KG1 (cell line): ENCODE data around the gene PXDN.

ENCODE experiments used
- DNase-seq: peaks from one replicate; lab custom pipeline; 2025; lab: John Stamatoyannopoulos, UW

The PXDN gene

DNA sequence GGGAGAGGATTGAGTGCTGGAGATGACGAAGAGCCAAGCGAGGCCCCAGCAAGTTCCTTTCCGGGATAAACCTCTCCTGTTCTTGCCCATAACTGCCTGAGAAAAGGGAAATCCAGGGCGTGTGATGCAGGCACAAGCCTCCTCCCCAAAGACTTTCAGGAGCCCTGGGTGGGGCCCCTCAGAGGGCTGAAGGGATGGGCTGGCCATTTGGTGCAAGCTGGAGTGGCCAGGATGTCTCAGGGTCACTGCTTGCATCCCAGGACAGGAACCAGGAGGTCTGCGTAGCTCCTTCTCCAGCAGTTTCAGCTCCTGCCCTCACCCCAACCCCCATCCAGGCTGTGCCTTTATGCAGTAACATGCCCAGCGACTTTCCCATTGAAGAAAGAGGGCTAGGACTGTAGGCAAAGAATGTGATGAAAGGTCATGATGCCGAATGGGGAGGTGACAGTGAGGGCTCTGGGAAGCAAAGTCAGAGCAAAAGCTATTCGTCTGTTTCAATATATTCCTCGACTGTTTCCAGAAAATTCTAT is 80.2 kb downstream of the PXDN start:
- DNase-seq = no peak

DNA sequence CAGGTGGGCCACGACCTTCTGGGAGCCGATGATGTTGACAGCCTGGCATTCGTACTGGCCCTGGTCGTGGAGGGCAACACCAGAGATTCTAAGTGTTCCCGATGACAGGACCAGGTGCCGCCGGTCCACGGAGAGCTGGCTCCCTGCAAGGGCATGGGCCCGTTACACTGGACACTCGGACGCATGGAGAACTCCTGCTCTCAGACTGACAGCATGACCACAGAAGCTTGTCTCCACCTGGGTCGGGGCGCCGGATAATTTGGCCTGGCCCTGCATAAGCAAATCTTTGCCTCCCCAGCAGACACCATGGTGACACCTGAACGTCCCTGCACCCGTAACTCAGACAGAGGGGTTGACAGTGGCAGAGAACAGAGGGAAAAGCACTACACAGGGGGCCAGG is 80.7 kb downstream of the PXDN start:
- DNase-seq = no peak

DNA sequence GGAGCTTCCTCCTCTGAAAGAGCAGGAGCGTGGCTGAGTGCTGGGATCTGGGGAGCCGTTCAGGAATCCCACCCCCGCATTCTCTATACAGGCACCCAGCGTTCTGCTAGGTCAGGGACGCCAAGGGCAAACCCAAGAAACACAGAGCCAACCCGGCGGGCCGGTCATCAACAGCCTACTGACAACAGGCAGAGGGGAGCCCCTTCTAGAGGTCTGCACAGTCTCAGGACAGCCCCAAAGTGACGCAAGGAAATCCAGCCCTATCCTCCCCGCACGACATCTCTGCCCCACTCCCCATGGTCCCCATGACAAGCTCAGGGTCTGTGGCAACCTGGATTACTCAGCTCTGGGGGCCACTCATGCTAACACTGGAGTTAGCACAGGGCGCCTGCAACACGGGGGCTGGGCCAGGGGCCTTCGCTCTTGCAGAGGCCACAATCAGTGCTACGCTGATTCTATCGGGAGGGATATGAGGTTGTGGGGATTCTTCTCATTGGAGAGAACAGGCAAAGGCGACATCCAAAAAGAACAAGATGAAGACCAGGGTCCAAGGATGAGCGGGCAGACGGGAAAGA is 81.6 kb downstream of the PXDN start:
- no peak for DNase-seq

DNA sequence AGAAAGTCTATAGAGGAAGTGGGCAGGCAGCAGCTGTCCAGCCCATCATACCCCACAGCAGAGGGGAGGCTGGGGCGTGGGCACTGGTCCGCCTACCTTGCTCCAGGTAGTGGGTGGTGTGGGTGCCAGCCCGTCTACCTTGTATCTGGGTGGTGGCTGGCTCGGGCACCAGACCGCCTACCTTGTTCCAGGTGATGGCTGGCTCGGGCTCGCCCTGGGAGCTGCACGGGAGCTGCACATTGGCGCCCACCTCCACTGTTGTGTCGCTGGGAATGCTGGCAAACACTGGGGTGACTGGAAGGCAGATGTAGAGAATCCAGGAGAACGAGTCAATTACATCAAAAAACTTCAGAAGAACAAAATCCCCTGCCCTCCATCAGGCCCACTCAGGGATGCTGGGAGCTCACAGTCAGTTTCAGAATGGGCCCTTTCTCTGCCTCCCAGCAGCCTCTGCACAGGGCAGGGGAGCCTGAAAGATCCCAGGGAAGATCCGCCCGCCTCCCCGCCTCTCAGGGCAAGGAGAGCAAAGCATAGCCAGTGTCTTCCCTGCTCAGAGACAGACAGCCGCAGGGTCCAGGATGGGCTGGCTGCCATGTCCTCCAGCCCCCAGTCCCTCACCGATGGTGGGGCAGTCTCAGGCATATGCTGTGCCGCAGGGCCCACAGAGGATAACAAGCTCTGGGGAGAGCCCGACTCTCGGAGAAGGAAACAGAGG is 82.3 kb downstream of the PXDN start:
- DNase-seq = no peak

DNA sequence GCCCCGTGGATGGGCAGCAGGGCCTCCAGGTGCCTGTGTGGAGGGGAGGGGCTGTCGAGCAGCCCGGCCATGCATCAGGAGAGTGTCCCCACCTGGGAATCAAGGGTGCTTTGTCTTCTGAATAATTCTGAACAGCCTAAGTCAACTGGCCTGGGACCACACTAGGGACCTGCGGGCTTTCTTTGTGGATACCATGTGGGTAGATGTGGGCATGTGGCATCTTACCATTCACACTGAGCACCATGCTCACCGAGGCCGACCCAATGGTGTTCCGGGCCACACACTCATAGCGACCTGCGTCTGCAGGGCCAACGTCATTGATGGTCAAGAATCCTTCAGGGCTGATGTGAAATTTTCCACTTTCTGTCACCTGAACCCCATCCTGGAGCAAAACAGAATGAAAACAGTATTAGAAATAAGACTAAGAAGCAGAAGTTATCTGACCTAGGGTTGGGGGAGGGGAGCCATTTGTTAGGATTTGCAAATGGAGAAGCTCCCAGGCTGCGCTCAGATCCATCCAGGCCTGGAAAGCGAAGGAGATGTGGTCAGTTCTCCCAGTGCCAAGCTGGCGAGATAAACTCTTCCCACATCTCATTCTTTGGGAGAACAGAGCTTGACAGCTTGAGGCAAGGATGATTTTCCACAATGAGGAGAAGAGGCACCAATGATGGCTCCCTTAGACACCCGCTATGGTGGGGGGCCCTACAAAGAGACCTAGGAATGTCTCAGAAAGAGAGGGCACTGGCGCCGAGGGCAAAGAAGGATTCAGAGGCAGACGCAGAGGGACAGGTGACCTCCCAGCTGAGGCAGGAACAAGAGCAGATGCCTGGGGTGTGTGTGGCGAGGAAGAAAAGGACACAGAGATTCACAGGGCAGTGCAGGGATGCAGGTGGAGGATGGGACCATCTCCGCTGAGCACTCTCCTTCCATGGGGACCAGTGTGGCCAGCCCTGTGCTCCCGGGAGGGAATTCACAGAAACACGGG is 83.4 kb downstream of the PXDN start:
- DNase-seq = no peak

DNA sequence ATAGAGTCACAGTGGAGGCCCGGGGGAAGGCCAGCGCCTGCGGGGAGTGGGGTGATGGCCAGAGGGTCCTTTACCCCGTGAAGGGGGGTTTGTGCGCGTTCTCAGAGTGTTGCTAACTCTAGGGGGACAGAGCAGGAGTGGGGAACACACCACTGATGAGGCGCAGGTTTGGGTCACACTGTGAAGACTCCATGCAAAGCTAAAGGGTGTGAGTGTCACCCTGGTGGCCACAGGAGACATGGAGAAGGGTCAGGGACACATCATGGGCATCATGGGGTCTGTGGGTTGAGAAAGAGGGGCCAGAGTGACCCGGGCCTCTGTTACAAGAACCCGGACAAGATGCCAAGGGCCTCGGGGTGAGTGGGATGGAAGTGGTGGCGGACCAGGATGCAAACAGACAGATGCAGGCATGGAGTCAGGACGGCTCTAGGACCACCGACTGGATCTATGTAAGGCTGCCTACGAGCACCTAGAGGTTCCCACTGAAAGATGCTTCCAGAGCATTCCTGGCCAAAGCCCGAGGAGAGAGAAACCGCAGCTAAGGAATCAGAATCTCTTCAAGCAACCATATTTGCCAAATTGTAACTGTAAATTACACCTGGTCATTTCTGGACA is 84.3 kb downstream of the PXDN start:
- DNase-seq = no peak

DNA sequence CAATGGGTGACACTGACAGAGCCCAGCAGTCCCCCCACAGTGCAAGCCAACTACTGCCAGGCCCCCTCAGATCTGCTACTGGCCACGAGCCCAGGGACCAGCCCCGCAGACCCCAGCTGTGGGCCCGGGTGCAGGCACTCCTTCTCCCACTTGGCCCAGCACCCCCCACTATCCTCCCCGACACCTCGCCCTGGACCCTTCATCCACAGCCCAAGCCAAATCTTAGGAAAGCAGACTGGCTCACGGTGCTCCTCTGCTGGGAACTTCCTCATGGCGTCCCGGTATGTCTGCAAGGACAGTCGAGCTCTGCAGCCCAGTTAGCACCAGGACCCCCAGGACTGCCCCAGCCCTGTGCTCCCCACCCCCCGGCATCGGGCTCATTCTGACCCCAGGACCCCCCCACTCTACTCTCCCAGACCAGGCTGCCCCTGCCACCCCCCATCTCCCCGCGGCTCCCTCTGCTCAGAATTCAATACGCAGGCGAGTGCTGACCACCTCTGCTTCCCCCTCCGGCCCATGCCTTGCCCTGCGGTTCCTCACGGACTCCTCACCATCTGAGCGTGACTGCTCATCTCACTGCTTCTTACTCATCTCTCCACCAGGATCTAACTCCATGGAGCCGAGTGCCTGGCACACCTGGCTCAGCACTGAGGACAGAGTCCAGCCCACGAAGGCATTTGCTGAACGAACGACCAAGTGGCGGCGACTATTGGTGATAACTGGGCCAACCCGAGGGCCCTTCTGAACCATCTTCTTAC is 85.7 kb downstream of the PXDN start:
- no peak for DNase-seq

DNA sequence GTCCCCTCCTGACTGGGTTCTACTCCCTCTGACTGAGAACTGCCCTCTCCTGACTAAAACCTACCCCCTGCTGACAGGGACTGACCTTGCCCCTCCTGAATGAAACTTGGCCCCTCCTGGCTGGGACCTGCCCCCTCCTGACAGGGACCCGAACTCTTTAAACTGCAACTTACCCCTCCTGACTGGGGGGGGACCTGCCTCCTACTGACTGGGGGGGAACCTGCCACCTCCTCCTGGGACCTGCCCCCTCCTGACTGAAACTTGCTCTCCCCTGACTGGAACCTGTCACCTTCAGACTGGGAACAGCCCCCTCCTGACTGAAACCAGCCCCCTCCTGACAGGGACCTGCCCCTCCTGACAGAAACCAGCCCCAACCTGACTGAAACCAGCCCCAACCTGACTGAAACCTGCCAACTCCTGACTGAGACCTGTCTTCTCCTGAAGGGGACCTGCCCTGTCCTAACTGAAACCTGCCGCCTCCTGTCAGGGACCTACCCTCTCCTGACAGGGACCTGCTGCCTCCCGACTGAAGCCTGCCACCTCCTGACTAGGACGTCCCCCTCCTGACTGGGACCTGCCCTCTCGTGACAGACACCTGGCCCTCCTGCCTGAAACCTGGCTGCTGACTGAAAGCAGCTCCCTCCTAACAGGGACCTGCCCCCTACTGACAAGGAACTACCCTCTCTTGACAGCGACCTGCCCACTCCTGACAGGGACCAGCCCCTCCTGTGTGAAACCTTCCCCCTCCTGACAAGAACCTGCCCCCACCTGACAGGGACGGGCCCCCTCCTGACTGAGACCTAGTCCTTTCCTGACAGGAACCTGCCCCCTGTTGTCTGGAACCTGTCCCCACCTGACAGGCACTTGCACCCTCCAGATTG is 87.1 kb downstream of the PXDN start:
- no peak for DNase-seq

DNA sequence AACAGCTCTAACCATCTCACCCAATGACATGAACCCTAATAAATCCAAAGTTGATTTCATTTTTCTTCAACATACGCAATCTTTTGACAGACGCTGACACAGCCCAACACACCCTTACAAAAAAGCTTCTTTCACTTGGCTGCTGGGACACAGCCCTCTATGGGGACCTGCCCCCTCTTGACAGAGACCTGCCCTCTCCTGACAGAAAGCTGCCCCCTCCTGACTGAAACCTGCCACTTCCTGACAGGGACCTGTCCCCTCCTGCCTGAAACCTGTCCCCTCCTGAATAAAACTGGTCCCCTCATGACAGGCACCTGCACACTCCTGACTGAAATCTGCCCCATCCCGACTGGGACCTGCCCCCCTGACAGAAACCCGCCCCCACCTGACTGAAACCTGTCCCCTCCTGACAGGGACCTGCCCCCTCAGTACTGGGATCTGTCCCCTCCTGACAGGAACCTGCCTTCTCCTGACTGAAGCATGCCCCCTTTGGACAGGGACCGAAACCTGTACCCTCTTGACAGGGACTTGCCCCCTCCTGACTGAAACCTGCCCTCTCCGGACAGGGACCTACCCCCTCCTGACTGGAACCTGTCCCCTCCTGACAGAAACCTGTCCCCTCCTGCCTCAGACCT is 87.9 kb downstream of the PXDN start:
- no peak for DNase-seq

DNA sequence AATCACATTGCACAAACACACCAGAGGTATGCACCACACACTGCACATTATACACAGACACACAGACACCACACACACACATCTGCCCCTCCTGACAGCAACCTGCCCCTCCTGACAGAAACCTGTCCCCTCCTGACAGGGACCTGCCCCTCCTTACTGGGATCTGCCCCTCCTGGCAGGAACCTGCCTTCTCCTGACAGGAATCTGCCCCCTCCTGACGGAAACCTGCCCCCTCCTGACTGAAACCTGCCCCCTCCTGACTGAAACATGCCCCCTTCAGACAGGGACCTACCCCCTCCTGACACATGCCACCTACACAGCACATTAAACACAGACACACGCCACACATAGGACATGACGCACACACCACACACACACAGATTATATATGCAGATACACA is 88.9 kb downstream of the PXDN start:
- no peak for DNase-seq

DNA sequence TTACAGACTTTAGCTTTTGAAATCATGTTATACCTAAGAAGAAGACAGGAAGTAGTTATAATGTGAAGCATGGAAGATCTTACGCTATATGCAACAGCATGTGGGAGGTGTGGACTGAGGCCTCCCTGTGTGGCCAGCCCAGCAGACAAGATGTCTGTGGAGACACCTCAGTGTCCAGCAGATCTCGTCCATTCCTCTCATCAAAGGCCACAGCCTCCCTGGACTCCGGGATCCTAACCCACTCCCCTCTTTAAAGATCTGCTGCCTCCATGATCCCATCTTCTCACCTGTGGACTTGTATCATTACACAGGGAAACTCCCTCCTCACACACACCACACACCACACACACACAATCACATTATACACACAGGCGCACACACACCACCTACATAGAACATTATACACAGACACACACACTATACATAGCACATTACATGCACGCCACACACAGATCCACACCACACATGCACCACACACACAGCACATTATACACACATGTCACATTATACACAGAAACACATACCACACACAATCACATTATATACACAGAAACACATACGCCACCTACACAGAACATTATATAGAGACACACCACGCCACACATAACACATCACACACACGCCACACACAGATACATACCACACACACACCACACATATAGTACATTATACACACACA is 89.5 kb downstream of the PXDN start:
- no peak for DNase-seq

DNA sequence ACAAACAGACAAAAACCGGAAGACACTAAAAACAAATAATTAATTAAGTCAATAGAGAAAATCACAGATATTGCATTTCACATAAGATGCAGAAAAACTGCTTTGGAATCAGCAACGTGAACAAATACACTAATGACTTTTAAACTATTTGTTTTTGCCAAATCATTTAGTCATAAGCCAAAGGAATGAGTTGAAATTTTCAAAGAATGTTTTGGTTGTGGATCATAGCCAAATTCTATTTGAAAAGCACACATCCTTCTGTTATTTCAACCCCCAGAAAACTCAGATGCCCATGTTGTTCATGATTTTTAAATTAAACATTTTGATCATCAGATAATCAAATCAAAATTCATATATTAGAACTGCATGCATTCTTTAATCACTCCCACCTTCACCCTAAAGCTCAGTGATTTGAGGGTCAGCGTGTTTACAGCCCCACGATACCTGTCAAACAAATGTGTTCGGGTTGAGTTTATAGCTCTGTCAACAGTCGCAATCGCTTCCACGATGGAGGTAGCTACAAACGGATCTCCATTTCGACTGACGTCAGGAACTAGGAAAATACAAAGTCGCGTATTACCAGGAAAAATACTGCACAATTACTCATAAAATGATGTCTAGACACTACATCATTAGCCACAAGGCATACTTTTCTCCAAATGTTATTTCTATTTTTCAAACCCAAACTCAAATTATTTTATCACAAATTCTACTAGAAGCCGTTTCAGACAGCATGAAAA is 90.2 kb downstream of the PXDN start:
- no peak for DNase-seq

DNA sequence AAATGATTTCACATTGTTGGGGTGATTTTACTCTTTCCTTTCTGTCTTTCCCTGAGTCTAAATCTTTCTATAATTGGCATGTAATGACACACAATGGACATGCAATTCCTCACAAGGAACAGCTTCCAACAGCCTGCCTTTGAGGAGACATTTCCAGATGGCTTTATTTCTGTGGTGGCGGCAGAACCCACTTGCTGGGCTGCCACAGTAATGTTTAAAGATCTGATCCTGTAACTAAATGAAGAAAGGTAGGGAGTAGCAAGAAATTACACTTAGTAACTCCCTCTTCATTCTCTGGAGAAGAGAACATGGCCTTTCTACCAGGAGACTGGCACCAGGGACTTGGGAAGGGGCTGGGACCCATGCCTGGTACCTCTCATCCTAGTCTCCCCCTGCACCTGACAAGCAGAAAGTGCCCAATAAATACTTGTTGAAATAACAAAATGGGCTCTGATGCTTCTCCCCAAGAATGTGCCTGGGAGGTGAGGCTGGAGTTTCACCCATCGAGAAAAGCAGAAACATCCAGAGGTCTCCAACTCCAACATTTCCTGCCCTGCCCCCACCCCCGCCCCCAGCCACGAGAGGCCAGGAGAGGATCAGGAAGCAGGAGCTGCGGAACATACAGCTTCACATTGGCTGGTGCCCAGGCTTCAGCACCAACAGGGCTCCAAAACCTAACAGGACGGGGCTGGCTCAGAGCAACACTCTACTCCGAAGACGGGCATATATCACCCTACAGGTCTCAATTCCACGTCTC is 92.1 kb downstream of the PXDN start:
- DNase-seq = no peak

DNA sequence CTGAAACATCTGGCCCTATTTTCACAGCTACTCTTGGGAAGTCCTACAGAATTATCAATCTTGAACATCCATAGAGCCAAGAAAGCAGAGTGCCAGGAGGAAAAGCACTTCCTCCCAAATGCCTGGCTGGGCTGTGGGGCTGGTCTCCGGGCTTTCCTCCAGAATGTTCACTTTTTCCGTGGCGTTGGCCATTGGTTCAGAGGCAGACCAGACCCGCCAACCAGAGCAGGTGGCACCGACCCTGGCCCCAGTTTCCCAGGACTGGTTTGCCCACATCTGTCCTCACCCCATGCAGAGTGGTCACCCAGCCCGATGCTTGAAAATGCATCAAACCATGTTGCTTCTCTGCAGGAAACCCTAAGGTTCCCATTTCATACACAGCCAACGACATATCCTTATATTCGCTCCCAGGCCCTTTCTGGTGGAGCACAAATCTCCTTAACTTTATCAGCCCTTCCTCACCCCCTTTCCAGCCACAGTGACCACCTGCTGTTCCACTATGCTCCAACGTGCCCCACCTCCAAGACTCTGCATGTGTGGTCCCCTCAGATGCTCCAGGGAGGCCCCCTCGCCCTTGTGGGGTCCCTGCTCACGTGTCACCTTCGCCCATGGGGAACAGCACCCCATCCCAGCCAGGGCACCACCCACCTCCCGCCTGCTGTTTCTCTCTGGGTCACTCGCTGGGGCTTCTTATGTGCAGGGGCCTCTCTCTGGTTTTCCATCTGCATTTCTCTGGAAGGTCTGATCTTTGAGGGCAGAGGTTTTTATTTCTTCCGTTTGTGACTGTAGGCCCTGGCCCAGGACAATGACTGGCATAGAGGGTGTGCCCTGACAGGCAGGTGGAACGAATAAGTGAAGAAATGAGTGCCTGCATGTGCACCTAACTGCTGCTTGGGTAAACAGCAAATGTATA is 92.9 kb downstream of the PXDN start:
- no peak for DNase-seq

DNA sequence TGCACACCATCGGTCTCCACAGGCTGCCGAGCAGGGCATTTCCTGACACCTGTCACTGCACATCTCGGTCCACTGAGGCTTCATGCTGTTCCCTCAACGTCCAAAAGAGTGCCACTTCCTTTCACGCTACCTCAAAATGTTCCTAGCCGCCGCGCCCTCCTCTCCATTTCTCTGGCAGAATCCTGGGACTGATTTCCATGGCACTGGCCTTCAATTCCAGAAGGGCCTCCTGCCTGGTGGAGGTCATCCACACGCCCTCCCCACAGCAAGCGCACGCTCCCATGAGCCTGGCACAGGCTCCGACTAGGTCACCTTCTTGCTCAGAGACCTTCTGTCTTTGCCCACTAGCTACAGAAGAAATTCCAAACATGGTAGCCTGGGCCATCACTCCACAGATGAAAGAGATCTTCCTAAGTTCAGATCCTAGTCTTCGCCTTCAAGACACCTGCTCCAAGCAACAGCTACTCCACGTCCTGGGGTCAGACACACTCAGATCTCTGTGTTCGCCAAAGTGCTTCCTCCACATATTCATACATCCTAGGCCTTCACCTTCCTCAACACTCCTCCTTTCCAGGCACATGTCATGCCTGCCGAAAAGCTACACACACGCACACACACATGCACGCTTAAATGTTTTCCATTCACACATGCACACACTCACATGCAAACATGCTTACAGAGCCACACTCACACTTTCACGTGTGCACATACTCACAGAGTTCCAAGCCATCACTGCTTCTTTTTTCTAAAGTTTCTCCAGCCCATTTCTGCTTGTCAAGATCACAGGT is 94.0 kb downstream of the PXDN start:
- no peak for DNase-seq
